Gastrocnemius medialis (tissue), 4 donors: ENCODE results near the gene ARHGAP26. TPM values are rescaled to one million over a fixed set of nuclear protein-coding genes. Genes with fewer than 3 reads are reported as not detected.

Experiments used
- ATAC-seq, 2 donors: fragments of 150-250 bp; one replicate each; pipeline ENCODE4 v1.9.1; 2016
- DNase-seq, 2 donors: peaks; one replicate each; pipeline ENCODE4 v3.0.0-alpha.2; 2019
- H3K27ac ChIP-seq, 4 donors: fragments of 200-600 bp; sonication (generic); 1 replicate in 1 of 4; 2 replicates in 3 of 4; pipeline ENCODE4 v1.5.1; 2016 to 2018; ENCODE audit warnings: mild to moderate bottlenecking in 2 of 4, moderate library complexity in 1 of 4
- H3K27me3 ChIP-seq, 3 donors: fragments of 200-600 bp; sonication (generic) in 2 of 3; 1 replicate in 1 of 3; 2 replicates in 2 of 3; pipeline versions ENCODE4 v1.5.1 to v1.6.0; 2016 to 2019; ENCODE audit warnings: mild to moderate bottlenecking in 1 of 3, moderate library complexity in 1 of 3
- H3K36me3 ChIP-seq, 2 donors: fragments of 200-600 bp; sonication (generic) in 1 of 2; one replicate each; pipeline ENCODE4 v1.5.1; 2017 to 2018
- H3K4me1 ChIP-seq, 2 donors: fragments of 200-600 bp; sonication (generic) in 1 of 2; one replicate each; pipeline ENCODE4 v1.5.1; 2016 to 2017; ENCODE audit warnings: mild to moderate bottlenecking in 2 of 2
- H3K4me3 ChIP-seq, 4 donors: fragments of 200-600 bp; sonication (generic) in 3 of 4; 1 replicate in 1 of 4; 2 replicates in 3 of 4; pipeline ENCODE4 v1.5.1; 2016 to 2019; ENCODE audit warnings: mild to moderate bottlenecking in 2 of 4
- H3K9me3 ChIP-seq, 3 donors: fragments of 200-600 bp; sonication (generic) in 2 of 3; 1 replicate in 1 of 3; 2 replicates in 2 of 3; pipeline ENCODE4 v1.5.1; 2016 to 2019
- CTCF ChIP-seq, 5 experiments: fragments of 450-650 bp in 3 of 5; fragments of 200-600 bp in 2 of 5; sonication (generic) in 2 of 5; IDR thresholded peaks in 4 of 5; conservative IDR thresholded peaks in 1 of 5; 1 replicate in 4 of 5; 2 replicates in 1 of 5; pipeline ENCODE4 v1.5.1; 2016 to 2019; ENCODE audit warnings: antibody characterized with exemption in 5 of 5, mild to moderate bottlenecking in 3 of 5, moderate library complexity in 3 of 5
- POLR2A ChIP-seq, 2 donors: fragments of 450-650 bp; IDR thresholded peaks; one replicate each; pipeline ENCODE4 v1.6.1; 2017; ENCODE audit warnings: antibody characterized with exemption in 2 of 2, mild to moderate bottlenecking in 2 of 2, moderate library complexity in 2 of 2
- in situ Hi-C, 4 donors: fragments of 200-750 bp; cut with MboI; loops; one replicate each; pipeline versions ENCODE4 v1.15.0 to v1.8.0; 2017; ENCODE audit warnings: low sequenced_read_pairs in 4 of 4
- intact Hi-C: fragments of 100-400 bp; cut with DNase I; formaldehyde crosslinking; loops from one replicate; pipeline ENCODE4 v1.15.1; 2023; ENCODE audit warnings: low total_unique reads
- total RNA-seq, 4 donors: library from RNA; depleted of rRNA; stranded (reverse); fragments of >200 nt; gene quantifications; one replicate each; pipeline versions ENCODE4 v1.1.0 to v1.2.3, GENCODE V29; 2016

The ARHGAP26 gene
- total RNA-seq, 4 donors from 2014 or later = 9.1 to 22.4 (median 13.4) TPM

- DNase-seq (no peak), ATAC-seq (no peak)
- in situ Hi-C loops = no loop called here
- peak overlapping the region in 3 of 4 donors; percentile 86 to 92 (median 87) for H3K27ac ChIP-seq
- no peaks in the 10 kb centered on the region for H3K27me3 ChIP-seq
- no peaks in the 10 kb centered on the region for H3K9me3 ChIP-seq
- H3K36me3 ChIP-seq = no peaks in the 10 kb centered on the region
- H3K4me1 ChIP-seq = peaks cover 48% of the 10 kb centered on the region in 2 donors
- no peak for TF ChIP-seq CTCF (IDR thresholded peaks at IDR 0.05 in 4 of 5, conservative IDR thresholded peaks at IDR 0.05 in 1 of 5)
- no peak for TF ChIP-seq POLR2A (IDR thresholded peaks at IDR 0.05)
- intact Hi-C loops = no loop called here
- H3K4me3 ChIP-seq = no peak overlapping the region
These were observed 280.0 kb downstream of the ARHGAP26 start for GRCh38 chr5:143050183-143050582.

- peak overlapping the region in 3 of 4 donors; percentile 3 to 11 (median 5) for H3K4me3 ChIP-seq
- no peak for TF ChIP-seq CTCF (IDR thresholded peaks at IDR 0.05 in 4 of 5, conservative IDR thresholded peaks at IDR 0.05 in 1 of 5)
- no peak for TF ChIP-seq POLR2A (IDR thresholded peaks at IDR 0.05)
- peak in 1 of 2 donors; percentile 52 for DNase-seq
- peak; percentile 95 to 96 for ATAC-seq
- intact Hi-C loops = no loop called here
- H3K27me3 ChIP-seq = no peaks in the 10 kb centered on the region
- H3K4me1 ChIP-seq = peaks cover 59% of the 10 kb centered on the region in 2 donors
- in situ Hi-C loops = no loop called here
- peak overlapping the region; percentile 86 to 92 (median 89) for H3K27ac ChIP-seq
- no peaks in the 10 kb centered on the region for H3K36me3 ChIP-seq
- no peaks in the 10 kb centered on the region for H3K9me3 ChIP-seq
These were observed 281.3 kb downstream of the ARHGAP26 start for GRCh38 chr5:143051244-143052058.

- ATAC-seq (no peak), DNase-seq (no peak)
- in situ Hi-C loops (no loop called here), intact Hi-C loops (no loop called here)
- no peaks in the 10 kb centered on the region for H3K27me3 ChIP-seq
- H3K4me3 ChIP-seq = no peak overlapping the region
- H3K9me3 ChIP-seq = no peaks in the 10 kb centered on the region
- peaks cover 74 to 76% of the 10 kb centered on the region in 2 donors for H3K4me1 ChIP-seq
- H3K36me3 ChIP-seq = no peaks in the 10 kb centered on the region
- peak overlapping the region; percentile 86 to 92 (median 89) for H3K27ac ChIP-seq
- no peak for TF ChIP-seq POLR2A (IDR thresholded peaks at IDR 0.05)
- TF ChIP-seq CTCF (IDR thresholded peaks at IDR 0.05 in 4 of 5, conservative IDR thresholded peaks at IDR 0.05 in 1 of 5) = no peak
These were observed 282.9 kb downstream of the ARHGAP26 start for GRCh38 chr5:143052967-143053682.

GRCh38 chr5:143053780-143054179 lies 283.6 kb downstream of the ARHGAP26 start:
- no peaks in the 10 kb centered on the region for H3K9me3 ChIP-seq
- DNase-seq (no peak), ATAC-seq (no peak)
- no peak overlapping the region for H3K4me3 ChIP-seq
- in situ Hi-C loops = no loop called here
- H3K27ac ChIP-seq = peak overlapping the region; percentile 20 to 91 (median 86)
- TF ChIP-seq POLR2A (IDR thresholded peaks at IDR 0.05) = no peak
- TF ChIP-seq CTCF (IDR thresholded peaks at IDR 0.05 in 4 of 5, conservative IDR thresholded peaks at IDR 0.05 in 1 of 5) = no peak
- H3K4me1 ChIP-seq = peaks cover 81% of the 10 kb centered on the region in 2 donors
- no peaks in the 10 kb centered on the region for H3K27me3 ChIP-seq
- intact Hi-C loops = no loop called here
- H3K36me3 ChIP-seq = no peaks in the 10 kb centered on the region
